NT2/D1 (cell line): ENCODE results near the gene RNF138.
"Not testable (repeated sequence)": the region's sequence is repeated elsewhere in the genome, so short reads cannot be mapped to it uniquely, and the experiment has no call there.

Experiments used
- DNase-seq: peaks from one replicate; pipeline ENCODE4 v3.0.0-alpha.2; 2011; ENCODE audit warnings: low read depth, low spot score
- H3K27me3 ChIP-seq: 2 replicates; pipeline ENCODE4 v1.6.0; 2011; ENCODE audit warnings: mild to moderate bottlenecking; ENCODE audit not compliant: insufficient read length, insufficient read depth
- H3K36me3 ChIP-seq: 2 replicates; pipeline ENCODE4 v1.6.1; 2011; ENCODE audit warnings: mild to moderate bottlenecking, low read length, mixed read lengths; ENCODE audit not compliant: insufficient read depth, insufficient read length
- H3K4me1 ChIP-seq: 2 replicates; pipeline ENCODE4 v1.5.1; 2011; ENCODE audit not compliant: insufficient read depth, insufficient read length
- H3K4me3 ChIP-seq: 2 replicates; pipeline ENCODE4 v1.5.1; 2011; ENCODE audit warnings: low read depth; ENCODE audit not compliant: insufficient read length
- H3K9ac ChIP-seq: 2 replicates; pipeline ENCODE4 v1.6.0; 2011; ENCODE audit warnings: low read depth; ENCODE audit not compliant: insufficient read length
- H3K9me3 ChIP-seq: 2 replicates; pipeline ENCODE4 v1.5.1; 2011; ENCODE audit warnings: mild to moderate bottlenecking, low read length; ENCODE audit not compliant: insufficient read depth
- SUZ12 ChIP-seq: IDR thresholded peaks from 2 replicates; pipeline ENCODE4 v1.6.1; 2011; ENCODE audit not compliant: insufficient read length, insufficient read depth; ENCODE audit errors: extremely low read depth
- YY1 ChIP-seq: IDR thresholded peaks from 2 replicates; pipeline ENCODE4 v1.6.1; 2011; ENCODE audit not compliant: insufficient read length, insufficient read depth
- ZNF274 ChIP-seq: IDR thresholded peaks from 2 replicates; pipeline ENCODE4 v1.6.1; 2011; ENCODE audit warnings: mild to moderate bottlenecking, low read depth, low read length

RNF138 gene

GRCh38 chr18:32158108-32158624 lies 66.5 kb downstream of the RNF138 start:
- Histone ChIP-seq H3K36me3 (no peaks in the 10 kb centered on the region), H3K27me3 (peaks cover 3% of the 10 kb centered on the region), H3K4me3 (no peak overlapping the region), H3K4me1 (no peaks in the 10 kb centered on the region), H3K9me3 (no peaks in the 10 kb centered on the region), H3K9ac (peak overlapping the region; percentile 32)
- DNase-seq = peak; percentile 82
- TF ChIP-seq YY1 (no peak), ZNF274 (no peak), SUZ12 (no peak)

GRCh38 chr18:32158631-32159030 lies 67.0 kb downstream of the RNF138 start:
- not testable (repeated sequence) for H3K9me3 ChIP-seq, H3K9ac ChIP-seq, H3K4me1 ChIP-seq, DNase-seq, H3K27me3 ChIP-seq, H3K4me3 ChIP-seq, H3K36me3 ChIP-seq

- TF ChIP-seq SUZ12 (no peak), ZNF274 (no peak), YY1 (no peak)
- Histone ChIP-seq H3K9ac (no peak overlapping the region), H3K4me1 (no peaks in the 10 kb centered on the region), H3K9me3 (no peaks in the 10 kb centered on the region), H3K36me3 (no peaks in the 10 kb centered on the region), H3K4me3 (no peak overlapping the region), H3K27me3 (peaks cover 3% of the 10 kb centered on the region)
- DNase-seq = no peak
Measured at GRCh38 chr18:32160547-32160946, 68.9 kb downstream of the RNF138 start.

GRCh38 chr18:32167980-32168730 lies 76.5 kb downstream of the RNF138 start:
- no peak overlapping the region for H3K9ac ChIP-seq
- TF ChIP-seq SUZ12 (no peak), YY1 (no peak), ZNF274 (no peak)
- H3K9me3 ChIP-seq = no peaks in the 10 kb centered on the region
- H3K27me3 ChIP-seq = no peaks in the 10 kb centered on the region
- no peaks in the 10 kb centered on the region for H3K4me1 ChIP-seq
- no peak for DNase-seq
- H3K36me3 ChIP-seq = no peaks in the 10 kb centered on the region
- H3K4me3 ChIP-seq = no peak overlapping the region

GRCh38 chr18:32173654-32174053 lies 82.0 kb downstream of the RNF138 start:
- Histone ChIP-seq H3K4me1 (no peaks in the 10 kb centered on the region), H3K9ac (no peak overlapping the region), H3K4me3 (no peak overlapping the region), H3K36me3 (no peaks in the 10 kb centered on the region), H3K27me3 (no peaks in the 10 kb centered on the region), H3K9me3 (no peaks in the 10 kb centered on the region)
- TF ChIP-seq YY1 (no peak), SUZ12 (no peak), ZNF274 (no peak)
- DNase-seq = no peak

- Histone ChIP-seq H3K27me3 (no peaks in the 10 kb centered on the region), H3K9ac (no peak overlapping the region), H3K4me1 (no peaks in the 10 kb centered on the region), H3K9me3 (no peaks in the 10 kb centered on the region), H3K4me3 (no peak overlapping the region), H3K36me3 (no peaks in the 10 kb centered on the region)
- TF ChIP-seq YY1 = no peak
- no peak for TF ChIP-seq ZNF274
- no peak for TF ChIP-seq SUZ12
- DNase-seq = no peak
Measured at GRCh38 chr18:32174719-32175118, 83.0 kb downstream of the RNF138 start.

GRCh38 chr18:32175265-32175664 lies 83.6 kb downstream of the RNF138 start:
- DNase-seq = no peak
- no peaks in the 10 kb centered on the region for H3K4me1 ChIP-seq
- H3K36me3 ChIP-seq = no peaks in the 10 kb centered on the region
- no peak for TF ChIP-seq SUZ12
- TF ChIP-seq YY1 = no peak
- TF ChIP-seq ZNF274 = no peak
- no peaks in the 10 kb centered on the region for H3K27me3 ChIP-seq
- no peaks in the 10 kb centered on the region for H3K9me3 ChIP-seq
- no peak overlapping the region for H3K9ac ChIP-seq
- H3K4me3 ChIP-seq = no peak overlapping the region

- not testable (repeated sequence) for H3K27me3 ChIP-seq, H3K4me3 ChIP-seq, H3K9me3 ChIP-seq, H3K9ac ChIP-seq, DNase-seq, H3K36me3 ChIP-seq, H3K4me1 ChIP-seq
Measured at GRCh38 chr18:32176745-32177144, 85.1 kb downstream of the RNF138 start.
